Fibroblast of villous mesenchyme (primary cell): ENCODE results near the gene YAF2. TPM values are rescaled to one million over a fixed set of nuclear protein-coding genes. Genes with fewer than 3 reads are reported as not detected.
"Not testable (repeated sequence)": the region's sequence is repeated elsewhere in the genome, so short reads cannot be mapped to it uniquely, and the experiment has no call there.

Source experiments
- DNase-seq: peaks from one replicate; pipeline ENCODE4 v3.0.0-alpha.2; 2010; ENCODE audit warnings: low read depth
- H3K4me3 ChIP-seq: 2 replicates; pipeline ENCODE4 v1.5.1; 2011; ENCODE audit warnings: low read depth, mild to moderate bottlenecking, low read length
- CTCF ChIP-seq: IDR thresholded peaks from 2 replicates; pipeline ENCODE4 v1.5.1; 2012; ENCODE audit warnings: low read depth, mild to moderate bottlenecking, low read length; ENCODE audit not compliant: insufficient read depth
- total RNA-seq: library from RNA; depleted of rRNA; stranded (reverse); fragments of >200 nt; gene quantifications from 2 replicates; pipeline ENCODE4 v1.2.3, GENCODE V29; 2012

Gene YAF2
- total RNA-seq, 1 donor, result 20.7 TPM

DNA sequence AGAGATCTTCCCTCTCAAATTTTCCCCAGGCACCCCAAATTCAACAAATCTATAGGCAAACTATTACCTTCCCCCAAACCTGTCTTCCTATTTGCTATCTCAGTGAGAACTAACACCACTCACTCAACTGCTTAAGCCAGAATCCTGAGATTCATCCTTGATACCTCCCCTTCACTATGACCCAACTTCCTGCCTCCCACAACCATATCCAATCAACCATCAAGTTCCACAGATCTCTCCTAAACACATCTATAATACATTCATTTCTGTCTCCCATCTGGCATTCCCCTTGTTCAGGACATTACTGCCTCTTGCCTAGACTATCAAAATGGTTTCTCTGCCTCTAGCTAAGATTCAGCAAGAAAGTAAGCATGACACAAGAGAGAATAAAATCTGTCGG, 21.3 kb downstream of the YAF2 start:
- TF ChIP-seq CTCF, result no peak
- no peak for DNase-seq

GRCh38 chr12:42215759-42216158, 22.3 kb downstream of the YAF2 start:
- not testable (repeated sequence) for DNase-seq, H3K4me3 ChIP-seq

More for the DNA sequence above, 21.3 kb downstream of the YAF2 start:
- no peak overlapping the region for H3K4me3 ChIP-seq

GRCh38 chr12:42213954-42214426, 24.1 kb downstream of the YAF2 start:
- peak; percentile 57 for DNase-seq
- no peak for TF ChIP-seq CTCF

DNA sequence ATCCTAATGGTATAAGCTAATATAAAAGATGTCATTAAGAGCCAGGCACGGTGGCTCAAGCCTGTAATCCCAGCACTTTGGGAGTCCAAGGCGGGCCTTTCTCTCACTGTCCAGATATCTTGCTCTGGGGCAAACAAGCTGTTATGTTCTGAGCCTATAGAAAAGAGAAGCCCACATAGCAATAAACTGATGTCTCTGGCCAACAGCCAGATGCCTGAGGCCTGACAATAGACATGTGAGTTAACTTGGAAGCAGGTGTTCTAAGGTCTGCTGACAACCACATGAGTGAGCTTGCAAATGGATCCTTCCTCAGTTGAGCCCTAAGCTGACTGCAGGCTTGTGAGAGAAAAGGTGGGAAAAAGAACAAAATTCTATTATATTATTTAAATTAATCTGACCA, 25.0 kb downstream of the YAF2 start:
- TF ChIP-seq CTCF, result no peak
- DNase-seq, result no peak
- H3K4me3 ChIP-seq, result no peak overlapping the region

More at GRCh38 chr12:42213954-42214426, 24.1 kb downstream of the YAF2 start:
- H3K4me3 ChIP-seq, result no peak overlapping the region

GRCh38 chr12:42208574-42208973, 29.5 kb downstream of the YAF2 start:
- TF ChIP-seq CTCF, result no peak
- no peak for DNase-seq
- H3K4me3 ChIP-seq, result no peak overlapping the region

DNA sequence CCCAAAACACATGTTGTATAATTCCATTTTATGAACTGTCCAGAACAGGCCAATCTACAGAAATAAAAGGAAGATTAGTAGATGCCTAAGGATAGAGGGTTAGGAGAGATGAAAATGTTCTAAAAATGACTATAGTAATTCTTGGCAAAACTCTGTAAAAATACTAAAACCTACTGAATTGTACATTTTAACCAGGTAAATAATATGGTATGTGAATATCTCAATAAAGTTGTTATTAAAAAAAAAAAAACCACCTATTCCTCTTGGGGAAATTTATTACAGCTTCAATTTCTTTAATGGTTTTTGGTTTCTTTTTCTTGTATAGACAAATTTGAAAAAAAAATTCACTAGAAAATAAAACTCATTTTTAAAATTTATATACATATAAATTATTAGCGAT, 33.2 kb downstream of the YAF2 start:
- no peak for TF ChIP-seq CTCF
- H3K4me3 ChIP-seq, result no peak overlapping the region
- no peak for DNase-seq

- no peak overlapping the region for H3K4me3 ChIP-seq
- DNase-seq, result no peak
- TF ChIP-seq CTCF, result no peak
These were observed 33.7 kb downstream of the YAF2 start for GRCh38 chr12:42204362-42204761.

DNA sequence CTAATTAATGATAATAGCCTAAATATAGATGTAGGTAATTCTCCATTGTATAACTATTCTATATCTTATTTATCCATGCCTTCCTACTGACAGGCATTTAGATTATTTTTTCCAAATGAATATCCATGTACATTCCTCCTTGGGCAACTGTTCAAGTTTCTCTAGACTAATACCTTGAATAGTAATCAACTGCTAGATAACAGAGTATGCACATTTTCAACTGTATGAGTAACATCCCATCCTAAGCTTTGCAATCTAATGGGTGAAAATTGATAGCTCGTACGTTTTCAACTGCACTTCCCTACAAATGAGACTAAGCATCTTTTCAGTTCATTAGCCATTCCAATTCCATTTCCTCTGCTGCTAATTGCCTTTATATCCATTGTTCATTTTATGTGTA, 37.0 kb downstream of the YAF2 start:
- no peak for DNase-seq
- no peak overlapping the region for H3K4me3 ChIP-seq
- no peak for TF ChIP-seq CTCF
